DLD1 (cell line): Measurements from ENCODE around the gene NOM1.

ENCODE experiments used
- in situ Hi-C: cut with HindIII; loops from 2 replicates; pipeline ENCODE4 v1.10.0; 2017; ENCODE audit warnings: low sequenced_read_pairs

NOM1 gene

DNA sequence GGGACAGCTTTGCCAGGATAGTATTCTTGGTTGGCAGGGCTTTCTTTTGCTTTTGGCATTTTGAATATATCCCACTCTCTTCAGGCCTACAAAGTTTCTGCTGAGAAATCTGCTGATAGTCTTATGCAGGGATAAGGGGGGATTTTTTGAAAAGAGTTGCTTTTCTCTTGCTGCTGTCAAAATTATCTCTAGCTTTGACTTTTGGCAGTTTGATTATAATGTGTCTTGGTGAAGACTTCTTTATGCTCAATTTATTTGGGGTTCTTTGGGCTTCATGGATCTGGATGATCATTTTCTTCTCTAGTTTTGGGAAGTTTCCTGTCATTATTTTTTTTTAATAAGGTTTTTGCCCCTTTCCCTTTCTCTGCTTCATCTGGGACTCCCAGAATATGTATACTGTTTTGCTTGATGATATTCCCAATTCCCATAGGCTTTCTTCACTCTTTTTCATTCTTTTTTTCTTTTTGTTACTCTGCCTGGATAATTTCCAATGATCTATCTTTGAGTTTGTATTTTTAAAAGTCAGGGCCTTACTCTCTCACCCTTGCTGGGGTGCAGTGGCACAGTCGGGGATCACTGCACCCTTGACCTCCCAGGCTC, 29.6 kb downstream of the NOM1 start:
- in situ Hi-C loops = no loop called here

DNA sequence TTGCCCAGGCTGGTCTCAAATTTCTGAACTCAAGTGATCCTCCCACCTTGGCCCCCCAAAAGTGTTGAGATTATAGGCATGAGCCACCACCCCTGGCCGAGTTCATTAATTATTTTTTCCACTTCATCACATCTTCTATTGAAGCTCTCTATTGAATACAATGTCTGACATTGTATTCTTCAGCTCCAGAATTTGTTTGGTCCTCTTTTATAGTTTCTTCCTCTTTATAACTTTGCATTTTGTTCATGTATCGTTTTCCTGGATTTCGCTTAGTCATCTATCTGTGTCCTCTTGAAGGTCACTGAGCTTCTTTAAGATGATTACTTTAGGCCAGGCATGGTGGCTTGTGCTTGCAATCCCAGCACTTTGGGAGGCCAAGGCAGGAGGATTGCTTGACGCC, 30.2 kb downstream of the NOM1 start:
- in situ Hi-C loops = no loop called here

DNA sequence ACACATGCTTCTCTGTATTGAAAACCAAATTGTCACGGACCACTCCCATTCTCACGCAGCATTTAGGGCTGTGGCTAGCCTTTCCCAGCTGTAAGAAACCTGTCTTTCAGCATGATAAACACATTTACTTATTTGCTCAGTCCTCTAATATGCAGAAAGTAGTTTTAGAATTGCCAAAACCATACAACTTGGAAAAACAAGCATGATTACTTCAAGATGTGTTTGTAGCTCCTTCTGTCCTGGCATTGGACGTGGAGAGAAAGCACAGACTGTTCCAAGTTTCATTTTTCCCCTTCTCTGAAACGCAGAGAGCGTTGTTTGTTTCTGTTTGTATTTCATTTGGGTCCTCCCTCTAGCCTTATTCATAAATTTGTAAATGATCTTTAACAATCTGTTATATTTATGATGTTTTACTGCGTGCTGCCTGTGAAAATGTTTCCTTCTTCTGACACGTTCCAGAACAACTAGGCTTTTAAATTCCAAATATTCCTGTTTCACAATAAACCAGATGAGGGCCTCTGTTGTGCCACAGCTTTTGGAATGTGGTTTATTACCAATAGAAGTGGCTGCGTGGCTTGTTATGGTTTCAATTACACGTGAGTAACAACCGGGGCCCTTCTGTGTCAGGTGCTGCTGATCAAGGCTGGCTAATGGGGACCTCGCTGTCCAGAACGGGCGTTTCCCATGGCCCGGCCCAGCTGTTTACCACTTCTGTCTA, 34.8 kb downstream of the NOM1 start:
- in situ Hi-C loops = no loop called here

DNA sequence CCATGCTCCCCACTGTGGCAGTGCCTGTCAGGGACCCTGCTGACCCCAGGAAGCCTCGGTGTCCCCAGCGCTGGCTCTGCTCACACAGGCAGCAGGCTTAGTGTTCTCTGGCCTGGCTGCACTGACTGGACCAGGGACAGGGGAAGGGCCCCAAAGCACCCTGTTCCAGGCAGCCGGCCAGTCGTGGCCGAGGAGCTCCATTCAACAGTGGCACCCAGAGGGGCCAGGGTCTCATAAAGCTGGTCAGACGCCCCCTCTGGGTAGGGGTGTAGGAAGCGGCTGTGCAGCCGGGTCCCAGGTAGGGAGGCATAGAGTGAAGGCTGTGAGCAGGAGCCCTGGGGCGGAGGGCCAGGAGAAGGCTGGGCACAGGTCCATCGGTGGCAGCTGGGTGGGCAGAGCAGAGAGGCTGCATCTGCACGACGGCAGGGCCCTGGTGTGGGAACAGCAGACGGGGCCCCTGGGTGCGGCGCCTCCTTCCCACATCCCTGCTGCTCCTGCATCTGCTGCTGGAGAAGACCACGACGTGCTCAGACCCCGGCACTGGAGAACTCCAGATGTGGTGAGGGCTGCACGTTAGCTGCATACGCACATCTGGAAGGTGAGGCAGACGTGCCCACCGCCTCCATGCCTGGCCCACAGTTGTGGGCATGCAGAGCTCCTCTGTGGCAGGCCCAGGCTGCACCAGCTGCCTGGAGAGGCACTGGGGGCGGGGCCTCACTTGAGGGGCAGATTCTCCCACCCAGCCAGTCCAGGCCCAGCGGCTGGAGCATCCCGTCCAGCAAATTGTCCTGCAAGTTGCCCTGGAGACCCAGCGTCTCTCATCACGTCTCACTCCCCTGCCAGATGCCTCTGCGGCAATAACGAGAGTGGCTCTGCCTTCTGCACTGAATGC, 35.8 kb downstream of the NOM1 start:
- in situ Hi-C loops = no loop called here

DNA sequence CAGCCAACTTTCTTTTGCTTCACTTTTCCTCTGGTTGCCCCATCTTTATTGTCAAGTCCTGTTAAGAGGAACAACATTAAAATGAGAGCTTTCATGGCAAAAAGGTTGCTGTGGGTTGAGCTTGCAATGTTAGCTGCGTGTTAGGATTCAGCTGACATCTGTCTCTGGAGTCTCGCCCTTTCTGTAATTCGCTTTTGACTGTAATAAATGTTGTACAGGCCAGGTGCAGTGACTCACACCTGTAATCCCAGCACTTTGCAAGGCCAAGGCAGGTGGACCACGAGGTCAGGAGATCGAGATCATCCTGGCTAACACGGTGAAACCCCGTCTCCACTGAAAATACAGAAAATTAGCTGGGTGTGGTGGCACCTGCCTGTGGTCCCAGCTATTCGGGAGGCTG, 36.9 kb downstream of the NOM1 start:
- in situ Hi-C loops = no loop called here

DNA sequence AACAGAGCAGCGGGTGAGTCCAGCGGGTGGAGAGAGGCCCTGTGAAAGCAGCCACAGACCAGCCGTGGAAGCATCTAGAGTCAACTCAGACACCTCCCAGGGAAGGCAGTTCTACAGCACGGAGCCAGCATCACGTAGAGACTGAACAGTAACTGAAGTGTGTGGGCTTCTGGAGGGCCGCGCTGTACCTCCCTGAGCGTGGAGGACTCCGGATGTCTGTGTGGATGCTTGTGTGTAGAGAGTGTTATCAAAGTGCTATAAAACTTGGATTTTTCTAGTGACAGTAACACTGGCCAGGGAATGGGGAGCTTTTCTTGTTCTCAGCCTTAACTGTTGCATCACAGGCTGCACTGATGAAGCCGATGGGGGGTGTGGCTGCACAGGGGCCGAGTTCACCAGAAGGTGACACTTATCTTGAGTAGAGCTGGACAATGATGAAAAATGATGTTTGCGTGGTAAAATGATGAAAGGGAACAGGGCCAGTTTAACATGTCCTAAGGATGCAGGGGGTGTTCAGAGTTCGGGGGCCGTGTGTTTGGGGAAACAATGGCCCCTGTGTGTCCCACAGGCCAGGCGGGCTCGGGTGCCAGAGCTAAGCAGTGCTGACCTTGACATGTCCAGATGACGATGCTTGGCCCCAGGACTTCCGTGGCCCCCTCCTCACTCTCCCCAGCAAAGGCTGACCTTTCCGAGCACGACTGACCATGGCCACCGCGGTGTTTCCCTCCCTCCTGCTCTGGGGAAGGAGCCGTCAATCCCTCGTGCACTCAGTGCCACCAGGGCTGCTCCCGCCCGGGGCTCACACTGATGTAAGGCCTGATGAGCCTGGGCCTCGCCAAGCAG, 39.1 kb downstream of the NOM1 start:
- in situ Hi-C loops = no loop called here

DNA sequence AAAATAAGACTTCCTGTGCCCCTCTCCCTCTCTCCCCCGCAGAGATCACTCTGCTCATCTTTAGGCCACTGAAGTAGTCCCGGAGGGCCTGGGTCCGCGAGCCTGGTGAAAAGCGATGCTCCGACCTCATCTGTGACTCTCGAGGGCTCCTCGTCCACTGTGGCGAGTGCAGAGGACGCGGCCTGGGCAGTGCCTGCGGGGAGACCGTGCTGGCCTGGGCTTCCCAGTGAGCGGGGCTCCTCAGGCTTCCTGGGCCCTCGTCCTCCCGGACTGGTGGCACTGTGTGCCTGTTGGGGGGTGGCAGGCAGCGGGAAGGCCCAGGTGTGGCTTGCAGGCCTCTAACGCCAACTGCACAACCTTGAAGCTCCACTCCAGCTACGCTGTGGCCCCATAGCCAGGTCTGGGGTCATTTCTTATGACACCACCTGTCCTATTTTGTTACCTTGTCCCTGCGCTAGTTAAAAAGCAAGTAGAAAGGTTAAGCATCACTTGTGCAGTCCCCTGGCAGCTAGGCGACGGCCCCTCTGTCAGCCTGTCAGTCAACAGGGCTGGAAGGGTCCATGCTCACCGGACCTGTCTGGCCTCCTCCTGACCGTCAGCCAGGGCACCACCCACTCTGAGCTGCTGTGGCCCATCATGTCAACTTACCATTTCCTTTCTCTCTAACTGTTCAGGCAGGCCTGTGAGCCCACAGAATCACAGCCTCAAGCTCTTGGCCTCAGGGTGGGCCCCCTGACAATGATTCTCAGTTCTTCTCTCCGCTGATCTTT, 40.4 kb downstream of the NOM1 start:
- in situ Hi-C loops = no loop called here

DNA sequence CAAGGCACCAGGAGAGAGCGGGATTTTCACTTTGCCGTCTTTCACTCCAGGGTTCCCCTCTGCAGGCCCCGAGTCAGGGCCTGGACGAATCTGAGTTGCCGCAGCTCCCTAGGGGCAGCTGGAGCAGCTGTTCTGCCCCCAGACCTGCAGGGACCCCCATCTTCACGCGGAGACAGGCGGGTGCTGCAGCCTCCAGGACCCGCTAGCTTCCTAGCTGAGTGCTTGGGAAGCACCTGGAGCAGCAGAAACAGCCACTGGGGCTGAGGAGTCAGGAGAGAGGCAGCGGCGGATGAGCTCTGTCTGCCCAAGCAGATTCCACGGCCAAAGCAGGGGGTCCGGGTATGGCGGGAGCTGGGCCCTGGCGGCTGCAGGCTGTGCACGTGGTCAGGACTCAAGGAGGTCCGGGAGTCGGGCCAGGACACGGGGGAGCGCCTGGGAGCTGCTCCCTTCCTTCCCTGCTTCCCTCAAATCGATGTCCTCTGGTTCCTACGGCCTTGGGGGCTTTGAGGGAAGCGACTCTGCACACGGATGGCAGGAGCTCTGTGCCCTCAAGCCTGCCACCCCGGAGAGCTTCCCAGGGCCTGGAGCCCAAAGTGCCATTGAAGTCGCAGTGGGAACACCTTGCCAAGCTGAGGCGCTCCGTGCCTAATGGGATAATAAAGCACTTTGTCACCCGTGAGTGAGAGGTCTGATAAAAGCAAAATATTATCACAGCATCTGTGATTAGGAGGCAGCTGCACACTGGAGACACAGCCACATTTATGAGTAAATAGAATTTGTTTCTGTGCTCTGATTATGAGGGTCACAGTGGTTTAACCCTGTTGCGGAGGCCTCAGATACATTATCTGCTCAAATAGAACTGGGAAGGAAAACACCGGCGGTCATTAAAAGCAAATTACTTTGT, 43.8 kb downstream of the NOM1 start:
- in situ Hi-C loops = no loop called here

DNA sequence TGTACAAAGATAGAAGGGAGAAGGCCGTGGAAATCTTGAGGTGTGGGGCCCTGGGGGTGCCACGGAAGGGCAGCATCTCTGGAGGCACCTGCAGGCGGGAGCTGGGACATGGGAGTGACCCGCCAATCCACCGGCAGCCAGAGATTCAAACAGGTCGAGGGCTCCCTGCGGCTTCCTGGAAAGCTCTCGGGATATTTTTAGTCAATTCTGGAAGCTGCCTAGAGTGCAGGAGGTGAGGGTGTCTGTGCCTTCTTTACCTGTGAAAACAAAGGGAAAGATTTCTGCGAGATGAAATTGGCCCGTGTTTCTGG, 44.4 kb downstream of the NOM1 start:
- in situ Hi-C loops = no loop called here

DNA sequence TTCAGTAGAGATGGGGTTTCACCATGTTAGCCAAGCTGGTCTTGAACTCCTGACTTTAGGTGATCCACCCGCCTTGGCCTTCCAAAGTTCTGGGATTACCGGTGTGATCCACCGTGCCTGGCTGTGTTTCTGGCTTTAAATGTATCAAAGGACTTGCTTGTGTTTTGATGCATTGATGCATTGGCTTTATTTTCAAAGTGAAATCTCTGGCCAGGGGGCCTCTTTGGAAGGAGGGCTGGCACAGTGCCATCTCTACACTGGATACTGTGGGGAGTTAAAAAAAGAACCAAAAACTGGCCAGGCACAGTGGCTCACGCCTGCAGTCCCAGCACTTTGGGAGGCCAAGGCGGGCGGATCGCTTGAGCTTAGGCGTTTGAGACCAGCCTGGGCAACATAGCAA, 44.9 kb downstream of the NOM1 start:
- in situ Hi-C loops = no loop called here

DNA sequence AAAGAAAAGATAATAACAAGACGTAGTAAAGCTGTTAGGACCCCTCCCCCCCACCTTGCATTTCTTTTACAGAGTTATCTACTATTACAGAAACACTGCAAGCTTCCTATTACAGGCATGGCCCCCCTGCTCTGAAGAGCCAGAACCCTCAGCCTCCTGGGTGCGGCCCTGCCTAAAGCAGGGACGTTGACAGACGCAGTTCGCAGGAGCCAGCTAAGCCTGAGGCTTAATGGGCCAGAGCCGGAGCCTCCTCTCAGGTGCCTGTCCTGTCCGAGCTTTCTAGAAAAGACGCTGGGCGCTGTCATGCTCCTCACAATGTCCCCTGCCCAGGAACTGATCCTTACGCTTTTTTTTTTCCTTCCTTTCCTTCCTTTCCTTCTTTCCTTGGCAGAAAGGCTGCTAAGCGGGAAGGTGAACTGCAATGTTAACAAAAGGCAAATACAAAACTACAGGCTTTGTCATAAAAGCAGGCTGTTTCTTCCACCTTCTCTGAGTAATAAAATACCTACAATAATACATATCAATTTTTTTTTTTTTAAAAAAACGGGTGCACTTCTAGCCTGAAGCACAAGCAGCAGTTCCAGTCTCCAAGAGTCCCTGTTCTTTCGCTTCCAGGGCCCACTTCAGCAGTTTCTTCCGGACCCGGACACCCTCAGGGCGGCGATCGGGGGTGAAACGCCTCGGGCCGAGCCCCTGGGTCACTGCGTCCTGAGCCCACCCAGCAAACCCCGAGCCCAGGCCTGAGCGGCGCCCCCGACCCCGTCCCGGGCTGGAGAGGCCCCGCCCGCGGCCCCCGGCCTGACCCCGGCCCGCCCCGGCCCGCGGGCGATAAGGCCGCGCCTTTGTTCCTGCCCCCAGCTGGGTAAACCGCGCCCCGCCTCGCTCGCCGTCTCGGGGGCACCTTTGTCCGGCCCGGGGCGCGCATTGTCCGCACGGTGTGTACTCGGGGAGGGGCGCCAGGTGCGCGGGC, 49.8 kb downstream of the NOM1 start:
- in situ Hi-C loops = no loop called here

DNA sequence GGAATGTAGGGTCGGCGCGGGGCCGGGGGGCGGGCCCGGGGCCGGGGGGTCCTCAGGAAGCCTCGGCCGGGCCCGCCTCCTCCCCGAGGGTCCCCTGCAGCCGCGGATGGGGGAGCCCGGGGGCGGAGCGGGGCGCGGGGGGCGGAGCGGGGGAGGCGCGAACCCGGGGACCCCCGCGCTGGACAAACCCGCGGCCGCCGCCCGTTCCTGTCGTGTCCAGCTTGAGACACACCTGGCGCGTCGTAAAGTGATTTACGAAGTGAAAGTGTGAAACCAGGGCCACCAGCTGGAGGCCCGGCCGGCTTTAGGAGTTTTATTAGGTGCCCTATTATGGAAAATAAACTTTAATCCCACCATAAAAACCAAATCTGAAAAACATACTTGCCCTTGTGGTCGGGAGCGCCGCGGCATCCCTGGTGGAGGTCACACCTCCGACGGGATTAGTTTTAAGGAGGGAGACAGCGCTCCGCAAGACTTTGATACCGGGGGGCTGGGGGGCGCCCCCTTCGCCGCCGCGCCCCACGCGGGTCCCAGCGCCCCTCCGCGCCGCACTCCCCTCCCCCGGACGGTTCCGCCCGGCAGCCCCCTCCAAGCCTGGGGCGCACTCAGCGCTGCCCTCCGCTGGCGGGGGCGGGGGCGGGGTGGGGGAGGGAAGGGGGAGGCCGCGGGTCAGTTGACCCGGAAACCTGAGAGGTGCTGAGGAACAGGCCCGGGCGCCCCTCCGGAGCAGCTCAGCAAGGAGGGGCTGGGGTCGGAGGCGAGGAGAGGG, 50.6 kb downstream of the NOM1 start:
- in situ Hi-C loops = no loop called here

DNA sequence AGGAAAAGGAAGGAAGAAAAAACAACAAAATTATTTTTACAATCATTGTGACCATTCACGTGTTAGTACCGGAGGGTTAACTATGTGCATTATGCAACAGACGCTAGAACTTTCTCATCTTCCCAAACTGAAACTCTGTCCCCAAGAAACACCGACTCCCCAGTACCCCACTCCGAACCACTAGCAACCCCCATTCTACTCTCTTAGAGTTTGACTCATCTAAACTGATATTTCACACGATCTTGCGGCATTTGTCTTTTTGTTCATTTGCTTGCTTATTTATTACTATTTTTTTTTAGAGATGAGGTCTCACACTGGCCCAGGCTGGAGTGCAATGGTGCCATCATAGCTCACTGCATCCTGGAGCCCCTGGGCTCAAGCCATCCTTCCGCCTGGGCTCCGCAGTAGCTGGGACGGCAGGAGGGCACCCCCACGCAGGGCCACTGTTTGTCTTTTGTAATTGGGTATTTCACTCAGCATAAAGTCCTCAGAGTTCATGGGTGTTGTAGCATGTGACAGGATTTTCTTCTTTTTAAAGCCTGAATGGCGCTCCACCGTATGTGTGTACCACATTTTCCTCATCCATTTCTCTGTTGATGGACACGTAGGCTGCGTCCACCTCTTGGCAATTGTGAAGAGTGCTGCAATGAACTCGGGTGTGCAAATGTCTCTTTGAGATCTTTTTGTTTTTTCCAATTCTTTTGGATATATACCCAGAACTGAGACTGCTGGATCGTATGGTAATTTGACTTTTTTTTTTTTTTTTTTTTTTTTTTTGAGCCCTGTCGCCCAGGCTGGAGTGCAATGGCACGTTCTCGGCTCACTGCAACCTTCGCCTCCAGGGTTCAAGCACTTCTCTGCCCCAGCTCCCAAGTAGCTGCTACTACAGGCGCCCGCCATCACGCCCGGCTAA, 51.5 kb downstream of the NOM1 start:
- in situ Hi-C loops = no loop called here

DNA sequence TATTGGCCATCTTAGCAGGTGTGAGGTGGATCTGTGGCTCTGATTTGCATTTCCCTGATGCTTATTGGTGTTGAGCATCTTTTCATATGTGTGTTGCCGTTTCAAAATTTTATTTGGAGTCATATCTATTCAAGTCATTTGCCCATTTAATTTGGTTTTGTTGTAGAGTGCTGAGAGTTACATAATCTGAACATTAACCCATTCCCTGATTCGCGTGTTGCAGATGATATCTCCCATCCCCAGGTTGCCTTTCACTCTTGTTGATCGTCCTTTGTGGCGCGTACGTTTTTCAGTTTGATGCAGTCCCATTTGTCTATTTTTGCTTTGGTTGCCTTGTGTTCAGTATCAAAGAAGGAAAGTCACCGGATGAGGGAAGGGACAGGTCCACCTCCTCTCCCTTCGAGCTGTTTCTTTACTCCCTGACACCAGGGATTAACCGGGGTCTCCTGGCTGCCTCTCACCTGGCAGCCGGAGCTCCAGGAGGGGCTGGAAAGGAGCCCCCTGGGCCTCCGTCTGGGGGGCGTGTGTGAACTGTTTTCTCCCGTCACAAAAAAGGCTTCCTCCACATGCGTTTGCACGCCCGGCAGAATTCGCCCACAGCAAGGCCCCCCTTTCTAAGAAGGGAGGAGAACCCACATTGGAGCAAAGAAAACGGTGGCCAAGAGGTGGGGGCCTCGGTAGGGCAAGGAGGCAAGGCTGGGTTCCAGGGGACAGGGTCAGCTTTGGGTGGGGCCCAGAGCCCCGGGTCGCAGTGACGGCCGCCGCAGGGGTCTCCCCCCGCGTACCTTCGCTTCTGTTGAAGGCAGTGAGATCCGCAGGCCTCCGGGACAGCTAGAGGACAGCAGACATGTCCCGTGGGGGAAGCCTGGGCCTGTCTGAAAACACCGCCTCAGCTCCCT, 52.7 kb downstream of the NOM1 start:
- in situ Hi-C loops = no loop called here

DNA sequence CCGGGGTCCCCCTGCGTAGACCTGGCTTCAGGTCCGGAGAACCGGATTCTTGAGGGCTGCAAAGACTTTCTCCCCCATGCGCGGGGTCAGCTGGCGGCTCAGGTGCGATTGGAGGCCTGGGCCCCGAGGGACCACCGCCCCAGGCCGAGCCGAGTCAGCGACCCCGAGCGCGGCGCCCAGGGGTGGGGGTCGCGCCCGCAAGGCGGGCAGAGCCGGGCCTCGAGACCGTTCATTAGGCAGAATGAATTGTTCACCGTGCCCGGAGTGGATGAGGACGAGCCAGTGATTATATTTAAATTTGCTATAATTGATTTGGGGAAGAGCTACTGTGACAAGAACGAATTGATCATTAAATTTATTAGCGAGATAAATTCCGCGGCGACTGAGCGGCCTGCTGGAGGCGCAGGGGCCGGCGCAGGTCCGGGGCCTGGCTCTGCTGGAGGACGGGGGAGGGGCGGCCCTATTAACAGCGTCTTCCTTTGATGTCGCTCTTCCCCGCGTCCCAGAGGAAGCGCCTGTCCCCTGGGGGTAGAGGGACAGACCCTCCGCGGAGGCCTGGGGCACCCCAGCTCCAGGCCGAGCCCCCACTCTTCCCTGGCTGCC, 53.4 kb downstream of the NOM1 start:
- in situ Hi-C loops = no loop called here
